Measurements from ENCODE around the gene NAMPT.
"Not testable (repeated sequence)": the region's sequence is repeated elsewhere in the genome, so short reads cannot be mapped to it uniquely, and the experiment has no call there.

NAMPT gene

DNA sequence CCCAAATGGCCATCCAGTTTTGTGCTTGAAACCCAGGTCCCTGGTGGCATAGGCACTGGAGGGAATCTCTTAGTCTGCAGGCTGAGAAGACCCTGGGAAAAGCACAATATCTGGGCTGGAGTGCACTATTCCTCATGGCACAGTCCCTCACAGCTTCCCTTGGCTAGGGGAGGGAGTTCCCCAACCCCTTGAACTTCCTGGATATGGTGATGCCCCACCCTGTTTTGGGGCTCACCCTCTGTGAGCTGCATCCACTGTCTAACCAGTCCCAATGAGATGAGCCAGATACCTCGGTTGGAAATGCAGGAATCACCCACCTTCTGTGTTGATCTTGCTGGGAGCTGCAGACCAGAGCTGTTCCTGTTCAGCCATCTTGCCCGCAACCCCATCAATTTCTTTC, 19.8 kb upstream of the NAMPT start:
- no peak for DNase-seq (ENCODE audit: low read depth in 2 of 2)

DNA sequence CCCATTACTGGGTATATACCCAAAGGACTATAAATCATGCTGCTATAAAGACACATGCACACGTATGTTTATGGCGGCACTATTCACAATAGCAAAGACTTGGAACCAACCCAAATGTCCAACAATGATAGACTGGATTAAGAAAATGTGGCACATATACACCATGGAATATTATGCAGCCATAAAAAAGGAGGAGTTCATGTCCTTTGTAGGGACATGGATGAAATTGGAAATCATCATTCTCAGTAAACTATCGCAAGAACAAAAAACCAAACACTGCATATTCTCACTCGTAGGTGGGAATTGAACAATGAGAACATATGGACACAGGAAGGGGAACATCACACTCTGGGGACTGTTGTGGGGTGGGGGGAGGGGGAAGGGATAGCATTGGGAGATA, 13.8 kb upstream of the NAMPT start:
- not testable (repeated sequence) for DNase-seq (ENCODE audit: low read depth in 2 of 2)

DNA sequence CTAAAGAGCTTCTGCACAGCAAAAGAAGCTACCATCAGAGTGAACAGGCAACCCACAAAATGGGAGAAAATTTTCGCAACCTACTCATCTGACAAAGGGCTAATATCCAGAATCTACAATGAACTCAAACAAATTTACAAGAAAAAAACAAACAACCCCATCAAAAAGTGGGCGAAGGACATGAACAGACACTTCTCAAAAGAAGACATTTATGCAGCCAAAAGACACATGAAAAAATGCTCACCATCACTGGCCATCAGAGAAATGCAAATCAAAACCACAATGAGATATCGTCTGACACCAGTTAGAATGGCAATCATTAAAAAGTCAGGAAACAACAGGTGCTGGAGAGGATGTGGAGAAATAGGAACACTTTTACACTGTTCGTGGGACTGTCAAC, 13.4 kb upstream of the NAMPT start:
- not testable (repeated sequence) for DNase-seq (ENCODE audit: low read depth in 2 of 2)

DNA sequence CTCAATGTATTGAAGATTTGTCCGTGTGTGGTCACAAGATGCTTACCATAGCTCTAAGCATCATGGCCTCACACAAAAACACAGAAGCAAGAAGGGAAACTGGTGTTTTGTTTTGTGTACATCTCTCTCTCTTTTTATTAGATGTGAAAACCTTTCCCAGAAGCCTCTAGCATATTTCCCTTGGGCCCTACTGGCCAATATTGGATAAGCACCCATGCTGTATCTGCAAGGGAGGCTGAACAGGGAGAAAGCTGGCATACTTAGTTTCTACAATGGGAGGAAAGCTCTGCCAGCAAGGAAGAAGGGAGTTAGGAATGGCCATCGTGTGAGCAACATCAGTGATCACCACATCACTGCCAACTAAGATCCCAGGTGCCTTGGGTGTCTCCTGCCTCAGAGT, 9.6 kb upstream of the NAMPT start:
- DNase-seq (ENCODE audit: low read depth in 2 of 2) = no peak

DNA sequence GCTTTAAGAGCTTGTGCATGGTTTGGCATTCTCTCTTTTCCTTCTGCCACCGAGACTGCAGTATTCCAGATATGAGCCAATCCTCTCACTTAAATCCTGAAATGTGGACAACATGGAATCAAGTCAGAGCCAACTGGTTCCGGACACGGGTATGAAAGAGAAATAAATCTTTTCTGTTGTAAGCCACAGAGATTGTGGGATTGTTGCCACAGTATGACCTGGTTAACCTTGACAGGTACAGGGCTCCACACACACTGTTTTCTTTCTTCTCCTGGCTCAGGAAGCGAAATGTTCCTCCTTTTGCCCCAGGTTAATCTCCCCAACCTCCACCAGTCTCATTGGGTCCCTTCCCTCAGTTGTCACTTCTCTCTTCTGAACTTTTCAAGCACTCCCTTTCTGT, 6.5 kb upstream of the NAMPT start:
- DNase-seq (ENCODE audit: low read depth in 2 of 2) = no peak

DNA sequence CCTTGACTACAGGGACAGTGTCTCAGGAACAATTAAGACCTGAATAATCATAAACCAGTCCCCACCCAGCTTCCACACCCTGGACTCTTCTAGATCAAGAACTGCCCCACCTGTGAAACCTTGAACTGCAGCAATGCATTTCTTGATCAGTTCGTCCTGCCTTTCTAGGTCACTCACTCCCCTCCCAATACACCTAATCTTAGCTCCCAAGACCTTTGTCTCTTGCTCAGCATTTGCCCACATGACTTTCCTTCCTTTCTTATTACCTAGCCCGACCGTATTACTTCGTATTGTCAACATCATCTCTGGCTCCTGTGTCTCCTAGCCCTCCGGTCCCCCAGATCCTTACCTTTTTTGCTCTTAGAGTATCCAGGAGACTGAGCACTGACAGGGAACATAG, 5.5 kb upstream of the NAMPT start:
- no peak for DNase-seq (ENCODE audit: low read depth in 2 of 2)

DNA sequence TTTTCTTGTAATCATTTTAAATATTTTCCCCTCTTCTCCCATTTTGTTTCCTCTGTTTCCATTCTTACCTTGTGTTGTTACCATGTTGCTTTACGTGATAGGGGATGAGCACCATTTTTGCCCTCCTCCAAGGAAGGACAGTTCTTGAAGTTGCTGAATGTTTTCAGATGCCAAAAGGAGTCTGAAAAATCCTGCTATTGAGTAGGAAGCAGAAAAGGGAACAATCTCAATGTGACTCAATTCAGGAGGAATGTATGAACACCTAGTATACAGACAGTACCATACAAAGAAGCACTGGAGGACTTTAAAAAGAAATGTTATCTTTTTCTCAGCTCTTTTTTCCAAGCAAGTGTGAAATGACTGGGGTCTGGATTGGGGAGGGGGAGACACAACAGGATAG, 5.1 kb upstream of the NAMPT start:
- no peak for DNase-seq (ENCODE audit: low read depth in 2 of 2)

DNA sequence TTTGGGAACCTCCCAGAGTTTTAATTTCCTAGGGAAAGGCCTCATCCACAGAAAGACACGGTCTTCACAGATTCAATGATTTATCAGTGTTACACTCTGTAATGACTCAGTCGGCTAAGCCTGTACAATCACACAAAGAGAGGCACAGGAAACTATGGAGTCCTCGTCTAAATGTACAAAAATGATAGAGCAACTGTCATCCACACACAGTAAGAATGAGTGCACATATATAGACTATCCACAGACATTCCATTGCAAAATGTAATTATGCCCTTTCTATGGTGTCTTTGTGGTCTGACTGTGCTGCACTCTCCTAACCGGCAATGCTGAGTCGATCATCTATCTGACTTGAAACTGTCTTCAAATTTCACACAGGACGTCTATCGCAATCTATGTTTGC, 3.5 kb upstream of the NAMPT start:
- no peak for DNase-seq (ENCODE audit: low read depth in 2 of 2)

DNA sequence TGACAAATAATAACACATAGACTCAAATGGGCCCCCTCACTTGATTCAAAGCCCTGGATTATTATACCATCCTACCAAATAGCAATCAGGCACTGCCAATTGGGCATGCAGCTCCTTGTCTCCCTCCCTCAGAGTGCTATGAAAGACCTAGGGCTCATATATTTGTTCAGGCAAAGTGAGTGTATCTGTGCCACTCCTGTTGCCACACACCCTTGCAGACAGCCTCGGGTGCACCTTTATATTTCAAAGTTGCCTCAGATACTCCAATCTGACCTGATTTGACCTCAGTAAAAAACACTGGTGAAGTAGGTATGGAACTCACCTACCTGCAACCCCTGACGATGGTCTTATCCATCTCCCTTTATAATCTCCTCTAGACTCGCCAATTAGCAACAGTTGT, 3.0 kb upstream of the NAMPT start:
- no peak for DNase-seq (ENCODE audit: low read depth in 2 of 2)

DNA sequence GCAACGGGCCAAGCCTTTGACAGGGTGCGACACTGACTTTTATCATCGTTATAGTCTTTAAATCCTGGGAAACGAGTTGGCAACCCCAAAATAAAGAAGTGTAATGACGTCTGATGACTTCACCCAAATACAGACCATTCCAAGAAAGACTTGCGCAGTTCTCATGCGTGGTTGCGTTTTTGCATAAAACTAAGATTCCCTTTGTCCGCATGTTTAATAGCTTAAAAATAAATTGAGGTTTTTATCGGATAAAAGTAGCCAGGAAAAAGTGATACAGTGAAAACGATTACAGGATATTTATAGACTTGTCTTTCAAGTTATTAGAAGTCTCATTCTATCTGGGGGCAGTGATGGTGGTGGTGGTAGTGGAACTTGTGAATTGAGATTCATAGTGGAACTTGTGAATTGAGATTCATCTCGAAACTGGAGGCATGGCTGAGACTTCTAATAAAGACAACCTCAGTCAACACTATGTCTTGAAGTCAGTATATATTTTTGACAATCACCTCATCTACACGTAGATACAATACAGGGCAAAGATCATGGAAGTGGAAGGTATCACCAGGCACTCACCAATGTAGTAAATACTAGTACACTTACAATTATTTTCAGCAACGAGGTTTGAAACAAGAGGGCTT, 1.2 kb upstream of the NAMPT start:
- peak; percentile 10 to 35 for DNase-seq (ENCODE audit: low read depth in 2 of 2)

DNA sequence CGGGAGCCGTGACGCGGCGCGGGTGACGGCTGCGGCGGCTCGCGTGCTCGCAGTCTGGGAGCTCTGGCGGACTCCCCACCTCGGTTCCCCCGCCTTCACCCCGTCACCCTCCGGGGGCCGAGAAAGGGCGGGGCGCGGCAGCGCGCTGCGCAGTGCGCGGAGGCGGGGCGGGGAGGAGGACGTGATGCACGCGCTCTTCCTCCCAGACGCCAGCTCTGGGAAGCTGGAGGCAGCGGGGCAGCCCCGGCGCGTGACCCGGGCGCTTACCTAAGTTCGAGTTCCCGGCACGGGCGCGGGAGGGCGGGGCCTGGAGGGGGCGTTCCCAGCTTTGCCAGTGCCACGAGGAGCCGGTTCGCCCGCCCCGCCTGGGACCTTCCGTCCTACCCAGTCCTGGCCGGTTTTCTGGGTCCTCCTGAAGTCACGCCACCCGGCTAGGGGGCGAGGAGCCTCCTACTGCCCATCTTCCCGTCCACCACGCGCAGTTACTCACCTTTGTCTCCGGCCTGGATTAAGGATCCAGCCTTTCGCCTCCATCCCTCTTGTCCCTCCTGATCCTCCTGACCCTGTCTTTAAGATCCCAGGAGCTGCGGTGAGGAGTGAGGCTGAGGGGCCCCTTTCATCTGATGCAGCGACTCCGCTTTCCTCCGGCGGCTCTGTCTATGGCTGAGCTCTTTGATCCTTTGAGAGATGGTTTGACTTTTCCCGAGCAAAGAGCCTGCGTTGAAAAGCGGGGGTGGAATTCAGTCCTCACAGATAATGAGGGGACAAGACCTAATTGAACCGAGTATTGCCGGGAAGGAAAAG, 470 bp upstream of the NAMPT start:
- DNase-seq (ENCODE audit: low read depth in 2 of 2) = peak; percentile 99 to 100

DNA sequence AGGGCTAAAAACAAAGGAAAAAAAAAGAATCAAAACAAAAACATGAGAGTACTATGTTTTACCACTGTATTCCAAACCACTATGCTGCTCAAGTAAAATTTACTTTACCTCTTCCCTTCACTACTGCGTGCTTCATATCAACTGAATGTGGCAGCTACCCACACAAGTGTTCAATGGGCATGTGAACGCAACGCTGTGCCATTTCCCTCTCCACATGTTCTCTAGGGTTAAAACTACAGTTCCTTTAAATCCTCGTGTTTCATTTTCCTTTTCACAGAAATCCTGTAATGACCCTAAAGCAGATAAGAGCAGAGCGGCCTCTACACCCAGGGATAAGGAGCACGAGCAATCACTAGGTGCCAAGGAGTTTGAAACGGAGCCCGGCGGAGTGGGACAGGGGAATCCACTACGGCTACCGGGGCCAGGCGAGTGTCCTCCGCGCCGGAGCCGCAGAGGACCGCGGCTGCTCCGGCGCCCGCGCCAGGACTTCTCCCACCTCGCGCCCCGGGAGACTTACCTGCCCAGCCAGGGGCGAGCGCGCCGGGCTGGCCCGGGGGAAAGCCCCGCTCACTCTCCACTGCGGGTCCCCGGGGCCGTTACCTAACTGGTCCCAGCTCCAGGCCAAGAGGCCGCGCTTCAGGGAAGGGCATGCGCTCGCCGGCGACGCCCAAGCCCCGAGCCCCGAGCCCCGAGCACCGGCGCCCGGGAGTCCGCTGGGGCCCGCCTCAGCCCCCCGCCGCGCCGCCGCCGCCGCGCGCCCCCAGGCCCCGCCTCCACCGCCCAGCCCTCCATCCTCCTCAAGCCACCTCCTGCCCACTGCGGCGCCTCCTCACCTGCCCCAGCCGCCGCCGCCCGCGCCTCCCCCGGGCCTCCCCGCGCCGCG, 711 bp downstream of the NAMPT start:
- peak; percentile 53 to 66 for DNase-seq (ENCODE audit: low read depth in 2 of 2)

DNA sequence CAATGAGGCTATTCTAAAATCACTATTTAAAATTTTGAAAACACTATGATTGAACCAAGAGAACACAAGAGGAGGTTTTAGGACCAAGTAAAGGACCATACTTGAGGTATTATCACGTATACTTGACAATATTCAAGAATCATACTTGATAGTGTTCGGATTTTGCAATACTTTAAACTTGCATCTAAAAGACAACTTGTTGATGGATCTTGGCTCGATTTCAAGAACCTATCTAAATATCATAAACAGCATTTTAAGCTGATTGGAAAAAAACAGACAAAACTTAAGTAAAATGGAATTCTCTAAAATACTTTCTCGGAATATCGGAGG, 1.3 kb downstream of the NAMPT start:
- DNase-seq (ENCODE audit: low read depth in 2 of 2) = no peak

DNA sequence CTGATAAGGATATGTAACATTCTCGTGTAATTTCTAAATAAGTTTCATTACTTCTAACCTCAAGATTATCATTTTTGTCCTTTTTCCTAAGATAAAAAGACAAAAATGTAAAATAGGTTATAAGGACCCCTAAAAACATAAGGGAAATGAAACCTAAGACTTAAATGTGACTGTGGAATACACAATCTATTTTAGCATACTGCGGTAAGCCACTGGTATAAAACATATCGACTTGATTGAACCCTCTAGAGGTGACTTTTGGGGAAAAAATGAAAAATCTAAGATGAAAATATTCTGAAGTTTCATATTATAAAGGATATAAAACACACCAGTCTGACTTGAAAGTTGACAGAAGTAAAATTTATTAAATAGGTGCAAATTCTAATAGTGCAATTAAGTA, 1.9 kb downstream of the NAMPT start:
- DNase-seq (ENCODE audit: low read depth in 2 of 2) = no peak

DNA sequence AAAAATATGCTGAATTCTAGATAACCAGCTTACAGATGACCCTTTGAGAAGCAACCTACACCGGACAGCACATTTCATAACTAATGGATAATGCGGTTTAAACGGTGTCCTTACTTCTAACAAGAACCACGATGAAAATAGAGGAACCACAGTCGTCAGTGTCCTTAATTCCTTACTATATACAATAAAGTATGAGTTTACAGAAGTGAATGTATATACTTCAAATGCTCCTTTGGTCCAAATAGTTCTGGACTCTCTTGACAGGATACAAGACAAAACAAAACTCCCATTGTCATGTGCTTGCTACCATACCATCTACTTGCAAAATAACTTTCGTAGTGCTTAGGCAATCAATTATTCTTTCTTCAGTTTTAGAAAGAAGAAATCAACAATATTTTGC, 2.4 kb downstream of the NAMPT start:
- no peak for DNase-seq (ENCODE audit: low read depth in 2 of 2)

DNA sequence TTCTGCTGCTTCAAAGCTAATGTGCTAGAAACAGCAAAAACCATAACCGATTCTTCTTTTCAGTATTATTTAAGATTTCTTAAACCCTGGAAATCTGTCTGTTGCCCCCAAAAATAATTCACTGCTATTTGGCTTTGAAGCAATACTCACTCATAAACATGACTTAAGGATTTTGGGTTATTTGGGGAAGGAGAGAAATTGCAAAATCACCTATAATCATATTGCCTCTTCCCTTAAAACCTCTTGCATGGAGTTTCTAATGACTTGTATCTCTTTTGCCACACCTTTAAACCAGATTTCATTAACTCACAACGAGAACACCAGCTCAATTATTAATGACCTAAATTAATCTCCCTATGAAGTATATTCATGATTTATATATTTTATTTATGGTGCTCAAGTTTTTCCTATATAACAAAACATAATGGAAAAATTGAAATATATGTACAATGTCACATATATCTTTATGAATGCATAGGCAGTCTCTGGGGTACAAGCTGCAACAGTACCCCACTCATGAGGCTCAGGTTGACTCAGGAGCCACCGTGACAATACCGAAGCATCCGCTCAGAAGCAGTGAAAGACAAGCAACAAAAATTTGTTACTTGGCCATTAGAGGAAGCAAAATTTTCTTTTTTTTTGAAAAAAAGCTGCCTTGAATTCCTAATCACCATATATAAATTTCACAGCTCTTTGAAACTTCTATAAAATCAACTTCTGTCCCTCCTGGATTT, 3.0 kb downstream of the NAMPT start:
- no peak for DNase-seq (ENCODE audit: low read depth in 2 of 2)

DNA sequence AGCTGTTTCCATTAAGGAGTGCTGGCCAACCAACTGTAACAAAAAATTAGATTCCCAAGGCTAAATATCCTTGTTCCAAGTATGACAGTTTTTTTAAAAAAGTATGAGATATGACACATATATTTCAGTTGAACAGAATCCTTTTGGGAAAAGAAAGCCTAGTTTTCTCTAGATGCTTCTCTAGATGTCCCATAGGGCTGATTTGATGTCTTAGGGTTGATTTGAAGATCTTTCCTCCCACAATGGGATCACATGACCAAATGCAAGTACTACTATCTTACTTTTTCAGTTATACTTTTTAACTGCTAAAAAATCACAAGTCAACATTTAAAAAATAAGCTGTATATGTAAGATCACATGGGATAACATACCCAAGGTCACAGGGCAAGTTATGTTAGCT, 3.7 kb downstream of the NAMPT start:
- no peak for DNase-seq (ENCODE audit: low read depth in 2 of 2)

DNA sequence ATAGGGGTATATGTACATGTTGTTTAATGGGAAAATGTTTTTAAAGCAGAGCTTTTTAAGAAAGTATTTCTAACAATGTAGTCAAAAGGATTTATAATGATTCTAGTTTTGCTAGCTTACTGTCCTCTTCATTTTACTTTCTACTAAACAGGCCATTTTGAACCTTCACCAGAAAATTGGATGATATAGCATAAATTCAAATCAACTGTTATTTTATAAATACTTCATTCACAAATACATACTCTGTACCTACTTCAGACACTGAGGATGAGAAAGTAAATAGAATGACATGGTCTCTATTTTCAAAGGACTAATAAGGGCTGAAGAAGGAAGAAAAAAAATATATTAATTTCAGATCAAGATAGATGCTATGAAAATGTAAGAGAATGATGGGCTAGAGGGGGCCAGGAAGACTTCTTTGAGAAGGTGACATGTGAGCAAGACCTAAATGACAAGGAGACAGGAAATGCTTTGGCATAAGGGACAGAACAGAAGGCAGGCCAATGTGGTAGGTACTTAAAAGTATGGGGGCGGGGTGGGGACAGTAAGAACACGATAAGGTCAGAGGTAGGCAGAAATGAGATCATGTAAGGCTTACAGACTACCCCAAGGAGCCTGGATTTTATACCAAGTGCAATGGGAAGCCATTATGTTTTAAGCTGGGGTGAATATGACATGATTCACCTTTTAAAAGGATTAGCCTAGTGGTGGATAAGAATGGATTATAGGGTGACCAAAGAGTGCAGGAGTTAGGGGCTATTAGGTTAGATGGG, 5.2 kb downstream of the NAMPT start:
- no peak for DNase-seq (ENCODE audit: low read depth in 2 of 2)

DNA sequence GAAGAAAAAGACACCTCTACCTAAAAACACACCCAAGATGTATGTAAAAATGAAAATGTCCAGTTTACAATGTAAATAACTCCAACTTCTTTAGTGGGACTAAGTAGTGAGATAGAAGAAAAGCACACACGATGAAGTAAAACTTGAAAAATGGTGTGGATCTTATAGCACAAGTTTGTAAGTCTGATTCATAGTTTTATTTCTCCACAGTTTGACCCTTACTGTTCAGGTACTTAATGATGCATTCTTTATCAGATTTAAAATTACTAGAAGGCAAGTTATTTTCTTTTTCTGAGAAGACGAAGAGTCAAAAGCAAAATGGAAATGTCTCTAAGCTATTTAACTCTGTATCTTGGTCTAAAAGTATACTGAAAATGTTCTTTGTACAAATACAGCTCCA, 6.1 kb downstream of the NAMPT start:
- no peak for DNase-seq (ENCODE audit: low read depth in 2 of 2)

DNA sequence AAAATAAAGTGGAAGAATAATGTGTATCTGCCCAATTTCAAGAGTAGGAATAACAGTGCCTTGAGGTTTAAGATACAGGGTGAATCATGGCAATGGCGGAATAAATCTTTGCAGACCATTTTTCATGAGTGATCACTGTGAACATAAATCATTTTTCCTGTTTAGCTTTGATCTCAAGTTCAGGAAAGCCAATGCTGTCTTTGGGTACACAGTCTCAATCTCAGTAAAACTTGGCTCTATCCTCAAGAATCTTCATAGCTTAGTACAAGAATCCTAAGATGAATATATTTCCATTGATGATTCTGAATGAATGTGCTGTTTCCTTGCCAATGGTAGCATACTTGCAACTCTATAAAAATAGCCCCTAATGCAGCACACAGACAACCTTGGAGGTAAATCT, 6.8 kb downstream of the NAMPT start:
- no peak for DNase-seq (ENCODE audit: low read depth in 2 of 2)

DNA sequence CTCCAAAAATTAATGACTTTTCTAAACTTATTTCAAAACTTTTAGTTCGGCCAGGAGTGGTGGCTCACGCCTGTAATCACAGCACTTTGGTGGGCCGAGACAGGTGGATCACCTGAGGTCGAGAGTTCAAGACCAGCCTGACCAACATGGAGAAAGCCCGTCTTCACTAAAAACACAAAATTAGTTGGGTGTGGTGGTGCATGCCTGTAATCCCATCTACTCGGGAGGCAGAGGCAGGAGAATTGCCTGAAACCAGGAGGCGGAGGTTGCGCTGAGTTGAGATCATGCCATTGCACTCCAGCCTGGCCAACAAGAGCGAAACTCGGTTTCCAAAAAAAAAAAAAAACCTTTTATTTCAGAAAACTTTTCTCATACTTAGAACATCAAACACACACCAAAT, 8.3 kb downstream of the NAMPT start:
- DNase-seq (ENCODE audit: low read depth in 2 of 2) = no peak
